Stimulated activated CD4-positive, alpha-beta T cell treated with anti-CD3 and anti-CD28 coated beads, Interleukin-1b, Interleukin-23, amount 100 ng/mL, for 1 hour (primary cell): ENCODE results near the gene NAPG.
"Not testable (repeated sequence)": the region's sequence is repeated elsewhere in the genome, so short reads cannot be mapped to it uniquely, and the experiment has no call there.

Experiments
- DNase-seq, 2 donors: peaks; one replicate each; pipeline ENCODE4 v3.0.0-alpha.2; 2020; ENCODE audit warnings: low read depth in 2 of 2

NAPG gene

DNA sequence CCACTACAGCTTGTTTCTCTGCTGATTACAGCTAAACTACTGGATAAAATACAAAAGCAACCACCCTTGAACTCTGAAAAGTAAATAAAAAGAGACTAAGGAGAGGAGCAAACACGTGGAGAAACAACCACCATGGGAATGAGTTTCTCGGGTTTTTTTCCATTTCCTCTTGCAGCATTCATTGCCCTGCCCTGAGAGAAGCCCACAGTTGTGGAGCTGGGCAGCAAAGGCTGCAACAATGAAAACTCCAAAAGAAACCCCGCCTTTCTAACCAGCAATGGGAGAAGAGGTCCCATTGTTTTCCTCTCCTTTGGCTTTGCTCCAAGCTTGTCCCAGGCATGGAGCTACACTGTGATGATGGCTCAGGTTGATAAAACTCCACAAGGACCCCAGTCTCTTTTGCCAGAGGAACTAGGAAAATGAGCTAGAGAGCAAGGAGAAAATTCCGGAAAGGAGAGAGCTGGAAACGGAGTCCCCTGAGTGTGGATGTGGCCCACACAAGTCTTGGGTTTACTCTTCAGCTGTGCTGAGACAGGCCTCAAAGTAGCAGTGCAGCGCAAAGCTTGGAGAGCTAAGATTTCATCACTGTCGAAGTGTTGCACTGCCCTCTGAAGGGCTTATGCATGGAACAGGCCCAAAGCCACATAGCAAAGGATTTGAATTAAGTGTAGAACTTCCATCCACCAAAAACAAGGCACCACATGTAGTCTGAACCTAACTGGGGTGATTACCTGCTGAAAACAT lies 20.9 kb downstream of the NAPG start:
- DNase-seq = no peak

DNA sequence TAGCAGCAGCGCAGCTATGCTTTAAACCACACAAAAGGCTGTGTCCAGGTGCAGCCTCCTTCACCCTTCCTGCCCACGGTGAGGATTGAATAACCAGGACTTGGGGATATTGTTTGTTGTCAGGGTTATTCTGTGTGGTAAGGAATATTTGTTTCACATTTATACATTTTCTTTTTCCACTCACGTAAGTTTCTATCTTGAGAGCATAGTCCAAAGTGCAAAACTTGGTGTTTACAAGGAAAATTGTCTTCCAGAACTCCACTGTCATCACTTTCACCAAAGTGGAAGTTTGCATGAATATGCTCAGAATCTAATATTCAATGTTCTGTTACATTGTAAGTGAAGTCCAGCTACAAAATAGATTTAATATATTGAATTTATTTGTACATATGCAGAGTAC lies 26.4 kb downstream of the NAPG start:
- DNase-seq = no peak

DNA sequence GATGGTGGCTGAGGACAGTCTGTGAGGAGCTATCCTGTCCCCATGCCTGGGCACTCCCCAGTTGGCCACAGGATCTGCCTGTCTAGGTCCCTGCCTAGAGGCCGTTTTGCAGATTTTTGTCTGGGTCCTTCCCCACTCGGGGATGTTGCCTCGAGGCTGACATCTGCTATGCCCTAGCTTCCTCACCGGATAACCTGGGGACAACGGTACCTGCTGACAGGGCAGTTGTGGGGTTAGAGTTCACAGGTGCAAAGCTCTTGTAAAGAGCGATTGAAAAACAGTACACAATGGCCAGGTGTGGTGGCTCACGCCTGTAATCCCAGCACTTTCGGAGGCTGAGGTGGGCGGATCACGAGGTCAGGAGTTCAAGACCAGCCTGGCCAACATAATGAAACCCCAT lies 30.4 kb downstream of the NAPG start:
- not testable (repeated sequence) for DNase-seq

DNA sequence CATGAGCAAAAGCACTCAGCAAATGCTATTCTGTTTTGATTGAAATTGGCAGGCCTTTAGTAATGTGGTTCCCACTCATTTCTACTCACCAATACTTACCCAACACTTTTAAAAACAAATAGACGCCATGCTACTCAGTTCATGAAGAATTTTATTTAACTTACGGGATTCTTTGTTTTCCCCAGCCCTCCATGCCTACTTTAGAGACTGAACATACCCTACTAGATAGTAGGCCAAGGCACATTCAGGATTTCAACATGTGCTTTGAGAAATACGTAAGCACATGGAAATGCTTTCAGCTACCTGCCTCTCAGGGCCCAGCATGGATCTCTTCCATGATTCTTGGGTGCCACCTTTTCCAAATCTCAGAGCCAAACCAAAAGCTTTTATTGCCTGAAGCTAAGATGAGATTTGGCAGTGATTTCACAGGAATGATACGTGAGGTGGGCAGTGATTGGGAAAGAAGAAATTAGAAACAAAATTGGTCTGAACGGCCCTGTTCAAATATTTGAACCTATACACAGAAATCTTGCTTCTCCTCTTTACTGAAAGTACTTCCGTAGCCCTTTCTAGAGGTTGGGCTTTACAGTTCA lies 31.4 kb downstream of the NAPG start:
- DNase-seq = no peak

DNA sequence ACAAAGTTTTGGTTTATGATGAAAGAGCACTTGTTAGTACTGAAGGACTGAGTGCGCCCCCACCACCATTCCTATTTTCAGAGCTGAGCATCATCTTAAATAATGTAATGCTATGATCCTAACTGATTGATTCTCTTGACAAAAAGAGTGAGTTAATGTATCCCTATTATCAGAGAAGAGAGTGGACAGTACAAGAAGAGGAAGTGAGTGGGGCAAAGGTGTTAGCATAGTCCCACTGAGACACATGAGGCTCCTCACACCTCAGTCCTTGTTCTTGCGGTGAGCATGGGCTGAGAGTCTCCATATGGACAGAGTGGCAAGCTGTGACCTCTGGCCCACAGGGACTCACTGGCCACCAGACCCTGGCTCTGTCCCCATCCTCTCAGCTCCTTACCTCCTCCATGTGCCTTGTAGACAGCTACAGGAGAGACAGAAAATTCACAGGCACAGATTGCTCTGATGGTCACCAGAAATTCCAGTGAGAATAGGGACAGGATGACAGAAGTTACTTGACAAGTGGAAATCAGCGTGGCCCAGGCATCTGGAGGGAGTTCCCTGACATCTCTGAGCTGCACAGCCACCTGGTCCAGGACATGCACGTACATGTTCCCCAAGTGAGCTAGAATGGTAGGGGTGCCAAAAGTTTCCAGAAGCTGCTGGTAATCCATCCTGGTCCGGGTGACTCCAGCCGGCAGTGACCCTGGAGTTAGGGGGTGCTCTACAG lies 32.6 kb downstream of the NAPG start:
- no peak for DNase-seq

DNA sequence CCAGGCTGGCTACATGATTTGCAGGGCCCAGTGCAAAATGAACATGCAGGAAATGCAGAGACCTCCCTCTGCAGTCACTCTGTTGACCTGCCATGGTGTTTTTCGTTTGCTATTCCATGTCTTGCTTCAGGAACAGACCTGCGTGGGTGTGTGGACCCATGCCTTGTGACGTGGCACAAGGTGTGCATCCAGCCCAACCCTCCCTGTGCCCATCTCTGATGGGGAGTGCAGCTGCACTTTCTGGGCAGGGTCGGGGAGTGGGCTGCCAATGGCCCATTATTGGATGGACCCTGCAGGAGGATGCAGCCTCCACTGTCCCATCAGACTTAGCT lies 33.1 kb downstream of the NAPG start:
- no peak for DNase-seq

DNA sequence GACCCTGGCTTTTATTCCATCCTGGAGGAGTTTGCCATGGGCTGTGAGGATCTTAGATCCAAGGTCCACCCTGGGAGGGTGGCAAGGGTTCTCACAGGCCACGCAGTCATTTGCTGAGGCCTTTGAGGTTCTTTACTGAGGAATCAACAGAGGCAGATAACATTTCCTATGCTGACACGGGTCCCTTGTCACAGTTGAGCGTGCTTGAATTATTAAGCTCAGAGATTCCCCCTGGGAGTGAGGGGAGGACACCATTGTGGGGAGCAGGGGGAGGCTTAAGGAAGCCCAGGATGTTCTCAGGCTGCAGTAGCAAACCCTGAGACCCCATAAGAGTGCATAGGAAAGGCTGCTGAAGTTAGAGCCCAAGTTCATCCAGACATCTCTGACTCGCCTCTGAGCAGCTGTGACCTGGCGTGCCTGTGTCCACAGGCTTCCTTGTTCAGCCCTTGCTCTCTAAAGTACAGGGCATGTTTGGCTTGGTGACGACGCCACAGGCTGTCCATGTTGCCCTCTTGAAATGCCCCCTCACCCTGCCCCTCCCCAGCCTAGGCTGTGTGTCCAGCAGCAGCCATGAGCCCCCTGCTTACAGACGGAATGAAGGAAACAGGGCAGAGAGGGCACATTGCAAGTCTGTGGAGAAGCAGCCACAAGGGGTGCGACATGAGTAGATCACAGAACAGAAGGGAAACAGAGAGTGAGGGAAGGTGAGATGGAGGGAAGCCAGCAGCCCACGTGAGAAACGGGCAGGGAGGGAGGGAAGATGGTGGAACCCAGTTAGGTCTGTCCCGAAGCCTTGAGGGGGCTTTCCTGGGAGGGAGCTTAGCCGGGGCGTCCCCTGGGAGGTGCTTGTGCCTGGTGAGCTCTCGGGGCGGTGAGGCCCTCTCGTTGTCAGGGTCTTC lies 34.0 kb downstream of the NAPG start:
- DNase-seq = no peak

DNA sequence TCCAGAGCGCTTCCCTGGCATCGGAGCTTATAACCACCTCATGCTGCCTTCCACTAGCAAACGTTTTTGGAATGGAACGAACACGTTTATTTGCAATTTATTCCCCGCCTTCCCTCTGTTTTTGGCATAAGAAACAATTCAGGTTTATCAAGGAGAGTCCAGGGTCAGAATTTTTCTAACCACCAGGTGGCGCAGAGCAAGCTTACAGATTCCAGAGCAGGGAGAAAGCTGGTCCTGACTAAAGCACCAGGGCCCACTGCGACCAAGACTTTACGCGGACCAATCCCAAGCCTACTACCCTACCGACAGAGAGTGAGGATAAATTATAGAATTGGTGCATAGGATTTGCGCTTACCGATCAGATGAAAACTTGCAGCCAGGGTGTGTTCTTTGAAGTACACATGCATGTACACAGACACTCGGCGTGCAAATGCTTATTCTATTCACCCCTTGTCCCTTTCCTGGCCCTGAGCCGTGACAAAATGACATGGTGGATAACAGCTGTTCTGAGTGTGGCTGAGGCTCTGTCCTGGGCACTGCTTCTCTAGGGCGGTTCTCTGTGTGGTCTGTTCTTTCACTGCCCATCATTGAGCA lies 34.7 kb downstream of the NAPG start:
- DNase-seq = peak in 1 of 2 donors; percentile 32

DNA sequence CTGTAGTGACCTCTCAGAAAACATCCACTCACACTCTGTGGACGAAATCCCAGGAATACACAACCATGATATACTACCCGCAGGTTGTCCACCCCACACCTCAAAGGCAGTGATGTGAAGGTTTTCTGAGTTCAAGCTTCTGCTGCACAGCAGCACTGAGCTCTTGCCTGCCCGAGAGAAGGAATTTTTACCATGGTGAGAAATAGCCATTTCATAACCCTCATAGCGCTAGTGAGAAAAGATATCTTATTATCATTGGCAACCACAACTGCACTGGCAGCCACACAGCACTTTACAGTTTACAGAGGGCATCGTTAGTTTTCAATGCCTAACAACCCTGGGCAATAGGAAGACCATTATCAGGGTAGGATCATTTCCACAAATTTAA lies 36.9 kb downstream of the NAPG start:
- no peak for DNase-seq

DNA sequence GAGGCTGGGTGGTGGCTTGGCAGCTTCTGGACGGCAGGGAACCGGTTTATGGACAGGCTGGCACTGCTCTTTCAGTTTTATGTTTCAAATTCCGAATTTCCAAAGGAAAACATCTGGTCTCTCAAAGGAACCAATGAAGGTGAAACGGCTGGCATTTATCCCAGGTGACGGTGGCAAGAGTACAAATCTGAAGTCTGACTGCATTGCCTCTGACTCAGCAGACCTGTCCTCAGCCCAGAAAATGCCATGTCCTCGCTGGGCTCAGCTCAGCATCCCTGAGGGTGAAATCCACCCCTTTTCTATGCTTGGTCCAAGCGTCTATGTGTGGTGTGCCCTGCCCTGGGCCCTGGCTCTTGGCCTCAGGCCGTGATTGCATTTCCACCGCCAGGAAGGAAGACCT lies 38.1 kb downstream of the NAPG start:
- no peak for DNase-seq

DNA sequence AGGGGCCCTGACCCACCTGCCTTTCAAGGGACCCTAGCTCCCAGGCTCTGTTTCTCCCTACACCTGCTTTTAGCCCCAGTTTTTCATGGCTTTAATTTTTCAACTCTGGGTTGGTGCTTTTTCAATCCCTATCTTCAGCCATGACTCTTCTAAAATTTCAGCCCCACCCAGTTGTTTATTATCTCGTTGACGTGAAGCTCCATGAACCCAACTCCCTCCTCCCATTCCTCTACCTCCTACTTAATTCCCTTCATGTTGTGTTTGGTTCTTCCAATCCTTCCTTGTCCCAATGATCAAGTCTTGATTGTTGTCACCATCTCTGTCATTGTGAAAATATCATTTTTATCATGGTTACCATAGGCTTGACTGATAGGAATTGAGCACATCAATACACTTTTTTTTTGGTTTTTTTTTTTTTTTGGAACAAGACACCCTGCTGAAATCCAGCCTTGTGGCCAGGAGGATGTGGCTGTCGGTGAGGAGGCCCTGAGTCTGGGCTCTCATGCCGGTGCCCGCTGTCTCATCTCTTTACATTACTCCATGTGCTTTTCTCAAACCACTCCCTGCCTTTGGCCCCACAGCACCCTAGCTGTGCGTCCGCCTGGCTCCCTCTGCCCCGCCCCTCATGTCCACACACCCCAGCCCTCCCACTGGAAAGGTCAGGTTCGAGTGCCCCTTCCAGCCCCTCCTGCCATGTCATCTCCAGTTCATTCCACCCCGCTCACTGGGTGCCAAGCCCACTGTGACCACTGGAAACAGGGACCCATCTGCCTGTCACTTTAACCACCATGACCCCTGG lies 39.3 kb downstream of the NAPG start:
- no peak for DNase-seq

DNA sequence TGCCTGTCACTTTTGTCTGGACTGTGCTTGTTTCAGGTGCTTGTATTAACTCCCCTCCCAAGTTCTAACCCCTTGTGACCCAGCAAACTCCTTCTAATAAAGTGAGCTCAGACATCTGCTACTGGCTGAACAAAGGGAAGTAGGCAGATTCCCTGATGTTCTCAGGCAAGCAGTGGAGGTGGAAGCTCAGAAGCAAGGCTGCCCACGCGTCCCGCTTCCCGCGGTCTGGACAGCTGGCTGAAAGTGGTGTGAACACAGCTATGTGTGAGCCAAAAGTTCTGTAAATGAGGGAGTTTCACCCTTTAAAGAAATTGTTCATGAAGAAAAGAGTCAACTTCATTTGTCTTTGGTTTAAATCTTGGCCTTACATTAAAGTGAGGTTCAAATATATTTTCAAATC lies 40.0 kb downstream of the NAPG start:
- DNase-seq = no peak

DNA sequence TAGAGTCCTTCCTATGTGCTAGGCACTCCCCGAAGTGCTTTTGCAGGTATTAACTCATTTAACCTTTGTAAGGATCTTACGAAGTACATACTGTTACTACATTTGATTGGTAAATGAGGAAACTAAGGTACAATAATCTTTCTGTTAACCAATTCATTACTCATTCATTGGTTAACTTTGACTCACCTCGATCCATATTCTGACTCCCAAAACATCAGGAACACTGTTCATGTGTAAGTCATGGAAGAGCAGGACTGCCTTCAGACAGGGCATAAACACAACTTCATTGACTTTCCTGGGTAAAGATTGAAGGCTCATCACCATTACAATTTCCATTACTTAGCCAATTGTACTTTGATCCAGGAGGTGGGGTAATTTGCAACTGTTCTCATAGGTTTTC lies 40.6 kb downstream of the NAPG start:
- DNase-seq = no peak

DNA sequence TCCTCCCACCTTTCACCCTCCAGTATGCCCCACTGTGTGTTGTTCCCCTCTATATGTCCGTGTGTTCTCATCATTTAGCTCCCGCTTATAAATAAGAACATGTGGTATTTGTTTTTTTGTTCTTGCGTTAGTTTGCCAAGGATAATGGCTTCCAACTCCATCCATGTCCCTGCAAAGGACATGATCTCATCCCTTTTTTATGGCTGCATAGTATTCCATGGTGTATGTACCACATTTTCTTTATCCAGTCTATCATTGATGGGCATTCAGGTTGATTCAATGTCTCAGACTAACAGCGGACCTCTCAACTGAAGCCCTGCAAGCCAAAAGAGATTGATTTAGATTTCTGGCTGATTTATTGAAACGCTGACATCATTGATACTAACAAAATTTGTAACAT lies 44.1 kb downstream of the NAPG start:
- DNase-seq = not testable (repeated sequence)

DNA sequence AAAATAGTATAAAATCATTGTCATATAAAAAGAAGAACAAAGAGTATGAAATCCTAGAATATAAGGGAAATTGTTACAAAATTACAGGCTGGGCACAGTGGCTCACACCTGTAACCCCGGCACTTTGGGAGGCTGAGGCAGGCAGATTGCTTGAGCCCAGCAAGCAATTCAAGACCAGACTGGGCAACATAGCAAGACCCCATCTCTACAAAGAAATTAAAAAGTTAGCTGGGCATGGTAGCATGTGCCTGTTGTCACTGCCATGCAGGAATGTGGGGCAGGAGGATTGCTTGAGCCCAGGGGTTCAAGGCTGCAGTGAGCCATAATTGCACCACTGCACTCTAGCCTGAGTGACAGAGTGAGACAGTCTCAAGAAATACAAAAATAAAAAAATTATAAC lies 44.8 kb downstream of the NAPG start:
- no peak for DNase-seq

DNA sequence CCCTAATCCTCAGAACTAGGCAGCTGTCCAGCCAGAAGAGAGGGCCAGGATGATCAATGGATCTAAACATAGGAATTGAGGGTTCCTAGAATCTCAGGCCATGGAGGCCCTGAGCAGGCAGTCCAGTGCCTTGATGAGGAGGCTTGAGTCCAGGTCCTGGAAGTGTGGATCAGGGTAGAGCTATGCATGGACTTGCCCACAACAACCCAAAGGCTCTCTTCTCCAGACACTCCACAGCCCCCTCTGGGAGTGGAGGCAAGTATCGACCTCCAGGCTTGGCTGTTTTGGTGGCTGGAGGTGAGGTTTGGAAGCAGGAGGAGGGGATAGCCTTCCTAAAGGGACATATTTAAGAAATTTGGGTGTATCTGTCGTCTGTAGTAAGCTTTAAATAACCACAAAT lies 45.7 kb downstream of the NAPG start:
- DNase-seq = no peak

DNA sequence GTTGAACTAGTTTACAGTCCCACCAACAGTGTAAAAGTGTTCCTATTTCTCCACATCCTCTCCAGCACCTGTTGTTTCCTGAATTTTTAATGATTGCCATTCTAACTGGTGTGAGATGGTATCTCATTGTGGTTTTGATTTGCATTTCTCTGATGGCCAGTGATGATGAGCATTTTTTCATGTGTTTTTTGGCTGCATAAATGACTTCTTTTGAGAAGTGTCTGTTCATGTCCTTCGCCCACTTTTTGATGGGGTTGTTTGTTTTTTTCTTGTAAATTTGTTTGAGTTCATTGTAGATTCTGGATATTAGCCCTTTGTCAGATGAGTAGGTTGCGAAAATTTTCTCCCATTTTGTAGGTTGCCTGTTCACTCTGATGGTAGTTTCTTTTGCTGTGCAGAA lies 47.4 kb downstream of the NAPG start:
- DNase-seq = not testable (repeated sequence)

DNA sequence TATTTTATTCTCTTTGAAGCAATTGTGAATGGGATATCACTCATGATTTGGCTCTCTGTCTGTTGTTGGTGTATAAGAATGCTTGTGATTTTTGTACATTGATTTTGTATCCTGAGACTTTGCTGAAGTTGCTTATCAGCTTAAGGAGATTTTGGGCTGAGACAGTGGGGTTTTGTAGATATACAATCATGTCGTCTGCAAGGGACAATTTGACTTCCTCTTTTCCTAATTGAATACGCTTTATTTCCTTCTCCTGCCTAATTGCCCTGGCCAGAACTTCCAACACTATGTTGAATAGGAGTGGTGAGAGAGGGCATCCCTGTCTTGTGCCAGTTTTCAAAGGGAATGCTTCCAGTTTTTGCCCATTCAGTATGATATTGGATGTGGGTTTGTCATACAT lies 48.6 kb downstream of the NAPG start:
- DNase-seq = not testable (repeated sequence)

DNA sequence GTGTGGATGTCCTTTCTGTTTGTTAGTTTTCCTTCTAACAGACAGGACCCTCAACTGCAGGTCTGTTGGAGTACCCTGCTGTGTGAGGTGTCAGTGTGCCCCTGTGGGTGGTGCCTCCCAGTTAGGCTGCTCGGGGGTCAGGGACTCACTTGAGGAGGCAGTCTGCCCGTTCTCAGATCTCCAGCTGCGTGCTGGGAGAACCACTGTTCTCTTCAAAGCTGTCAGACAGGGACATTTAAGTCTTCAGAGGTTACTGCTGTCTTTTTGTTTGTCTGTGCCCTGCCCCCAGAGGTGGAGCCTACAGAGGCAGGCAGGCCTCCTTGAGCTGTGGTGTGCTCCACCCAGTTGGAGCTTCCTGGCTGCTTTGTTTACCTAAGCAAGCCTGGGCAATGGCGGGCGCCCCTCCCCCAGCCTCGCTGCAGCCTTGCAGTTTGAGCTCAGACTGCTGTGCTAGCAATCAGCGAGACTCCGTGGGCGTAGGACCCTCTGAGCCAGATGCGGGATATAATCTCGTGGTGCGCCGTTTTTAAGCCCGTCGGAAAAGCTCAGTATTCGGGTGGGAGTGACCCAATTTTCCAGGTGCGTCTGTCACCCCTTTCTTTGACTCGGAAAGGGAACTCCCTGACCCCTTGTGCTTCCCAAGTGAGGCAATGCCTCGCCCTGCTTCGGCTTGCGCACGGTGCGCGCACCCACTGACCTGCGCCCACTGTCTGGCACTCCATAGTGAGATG lies 52.2 kb downstream of the NAPG start:
- not testable (repeated sequence) for DNase-seq

DNA sequence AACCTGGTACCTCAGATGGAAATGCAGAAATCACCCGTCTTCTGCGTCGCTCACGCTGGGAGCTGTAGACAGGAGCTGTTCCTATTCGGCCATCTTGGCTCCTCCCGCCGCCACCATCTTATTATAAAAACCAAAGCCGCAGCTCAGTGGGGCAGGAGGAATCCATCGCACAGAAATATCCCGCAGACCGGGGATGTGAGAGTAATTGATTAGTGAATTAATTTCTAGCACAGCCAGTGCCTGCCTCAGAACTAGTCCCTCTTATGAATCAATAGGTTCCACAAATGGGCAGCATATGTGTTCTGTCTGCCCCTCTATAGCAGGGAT lies 52.7 kb downstream of the NAPG start:
- DNase-seq = not testable (repeated sequence)
